HG02642 (cell line): ENCODE data around the gene ADCY2.
A peak's percentile ranks its signal among the peaks of the same experiment; 100 is the strongest.

Experiments
- ATAC-seq: cut with Tn5 transposase; IDR thresholded peaks from one replicate; pipeline ENCODE4 v1.9.1; 2021; ENCODE audit warnings: mild to moderate bottlenecking; ENCODE audit not compliant: unreplicated experiment, poor library complexity

Gene ADCY2

DNA sequence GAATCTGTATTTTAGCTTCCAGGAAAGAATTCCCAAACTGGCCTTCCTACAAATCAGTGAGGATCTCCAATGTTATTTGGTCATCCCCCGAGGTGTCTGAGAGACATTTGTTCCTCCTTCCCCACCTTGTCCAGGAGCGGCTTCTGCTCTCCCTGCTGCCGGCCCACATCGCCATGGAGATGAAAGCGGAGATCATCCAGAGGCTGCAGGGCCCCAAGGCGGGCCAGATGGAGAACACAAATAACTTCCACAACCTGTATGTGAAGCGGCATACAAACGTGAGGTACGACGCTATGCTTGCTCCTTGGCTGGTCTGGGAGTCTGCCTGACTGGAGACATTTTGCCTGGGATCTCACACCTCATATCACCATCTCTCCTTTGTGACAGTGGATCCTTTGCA, 294.6 kb downstream of the ADCY2 start:
- no peak for ATAC-seq

DNA sequence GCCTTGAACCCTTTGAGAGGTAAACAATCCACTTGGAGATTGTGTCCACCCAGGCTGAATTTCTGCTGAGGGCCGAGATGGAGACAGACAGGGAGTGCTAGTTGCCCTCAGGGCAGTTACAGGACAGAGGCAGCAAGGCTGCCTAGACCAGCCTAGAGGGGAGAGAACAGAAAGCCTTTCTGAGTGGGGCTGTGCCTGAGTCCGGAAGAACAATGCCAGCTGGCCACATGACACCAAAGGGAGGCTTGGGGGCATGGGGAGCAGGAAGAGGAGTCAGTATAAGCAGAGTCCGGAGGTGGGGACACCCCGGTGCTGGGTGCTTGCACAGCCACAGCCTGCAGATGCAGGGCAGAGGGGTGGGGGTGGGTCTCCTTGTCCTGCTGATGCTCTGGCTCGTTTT, 309.3 kb downstream of the ADCY2 start:
- no peak for ATAC-seq

DNA sequence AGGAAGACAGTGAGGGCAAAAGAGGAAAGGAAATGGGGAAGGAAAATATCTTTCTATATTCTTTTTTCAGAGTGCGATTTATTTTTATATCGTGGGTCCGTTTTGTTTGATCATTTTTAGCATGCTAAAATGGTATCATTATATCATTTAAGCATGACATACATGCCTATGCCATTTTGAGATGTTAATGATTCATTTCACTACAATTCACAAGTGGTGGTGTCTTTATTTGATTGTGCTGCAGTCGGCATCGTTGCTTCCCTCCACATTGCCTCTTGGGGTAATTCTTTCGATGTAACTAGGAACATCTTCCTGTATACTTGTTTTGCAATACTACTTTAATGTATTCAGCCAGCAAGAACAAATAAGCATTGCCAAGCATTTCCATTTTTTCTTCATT, 309.8 kb downstream of the ADCY2 start:
- ATAC-seq: no peak

DNA sequence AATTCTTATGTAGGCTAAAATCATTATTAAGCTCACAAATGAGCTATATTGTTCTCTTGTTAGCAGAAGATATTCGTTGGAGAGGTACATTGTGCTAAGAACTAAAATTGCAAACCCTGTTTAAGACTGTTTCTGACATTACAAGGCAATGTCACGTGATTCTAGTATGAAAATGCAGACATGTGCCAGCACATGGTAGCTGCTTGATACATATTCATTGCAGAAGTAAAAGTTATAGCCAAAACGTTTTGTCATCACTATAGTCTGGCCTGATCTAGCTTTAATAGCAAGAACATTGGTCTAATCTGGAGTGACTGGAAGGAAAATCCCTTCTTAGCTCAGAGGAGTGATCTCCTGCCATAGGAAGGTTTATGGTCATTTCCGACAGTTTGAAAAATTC, 310.3 kb downstream of the ADCY2 start:
- no peak for ATAC-seq

DNA sequence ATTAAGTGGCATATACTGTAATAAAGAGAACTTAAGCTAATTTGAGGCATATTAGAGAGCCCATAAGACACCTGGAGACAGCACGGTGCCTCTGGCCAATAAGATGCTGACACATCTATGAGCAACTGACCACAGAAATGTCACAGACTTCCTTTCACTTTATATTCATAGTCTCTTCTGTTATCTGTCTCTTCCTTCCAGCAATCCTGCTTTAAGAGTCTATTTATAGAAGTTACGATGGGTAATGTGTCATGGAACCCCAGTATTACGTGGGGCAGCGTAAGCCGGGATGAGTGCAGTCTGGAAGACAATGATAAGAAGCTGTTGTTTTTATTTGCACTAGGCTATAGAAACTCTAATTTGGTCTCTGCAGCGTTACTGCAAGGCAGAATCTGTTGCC, 318.2 kb downstream of the ADCY2 start:
- ATAC-seq: no peak

DNA sequence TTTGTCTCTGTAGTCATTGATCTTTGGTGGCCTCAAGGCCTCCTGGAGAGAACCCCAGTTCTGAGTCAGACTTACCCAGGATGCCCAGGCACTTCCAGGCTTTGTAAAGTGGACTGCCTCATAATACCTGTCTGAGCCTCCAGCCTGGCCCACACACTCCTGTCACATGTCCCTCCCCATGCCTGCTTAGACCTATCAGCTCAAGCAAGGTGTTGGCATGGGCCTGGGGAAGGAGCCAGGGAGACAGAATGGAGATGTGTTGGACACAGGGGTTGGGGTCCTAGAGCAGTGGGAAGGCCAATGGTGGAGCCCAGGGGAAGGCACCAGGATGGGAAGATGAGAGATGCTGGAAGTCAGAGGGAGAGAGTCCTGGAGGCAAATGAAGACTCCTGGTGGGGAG, 318.8 kb downstream of the ADCY2 start:
- ATAC-seq: no peak

DNA sequence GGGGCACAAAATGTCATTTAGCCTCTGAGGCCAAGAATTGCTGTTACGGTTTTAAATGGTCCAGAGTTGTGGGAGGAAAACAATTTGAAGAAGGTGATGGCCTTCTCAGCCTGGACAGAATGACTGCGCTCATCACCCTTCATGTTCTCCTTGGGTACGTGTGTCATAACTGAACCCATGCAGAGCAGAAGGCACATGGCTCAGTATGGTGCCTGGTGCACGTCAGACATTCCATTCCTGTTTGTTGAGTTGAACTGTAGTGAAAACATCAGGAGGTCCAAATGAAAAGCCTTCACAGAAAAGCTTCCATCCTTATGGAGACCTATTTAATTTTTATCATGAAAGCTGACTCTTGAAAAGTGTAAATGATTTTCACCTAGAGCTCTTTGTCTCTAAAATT, 321.8 kb downstream of the ADCY2 start:
- ATAC-seq: no peak

DNA sequence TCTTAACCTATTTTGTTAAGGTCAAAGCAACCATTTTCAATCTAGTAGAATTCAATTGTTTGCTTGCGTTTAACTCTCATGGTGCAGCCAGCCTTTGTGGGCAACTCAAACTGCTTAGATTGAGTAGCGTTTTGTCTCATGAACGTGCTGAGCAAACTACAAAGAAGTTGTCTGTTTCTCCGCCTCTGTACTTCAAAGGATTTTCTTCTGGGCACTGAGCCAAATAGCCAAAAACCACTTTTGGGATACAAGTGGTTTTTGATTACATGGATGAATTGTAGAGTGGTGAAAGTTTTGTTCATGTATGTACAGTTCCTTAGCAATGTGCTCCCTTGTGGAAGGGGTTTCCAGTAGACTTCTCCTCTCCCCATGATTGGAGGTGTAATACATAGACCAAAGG, 332.1 kb downstream of the ADCY2 start:
- ATAC-seq: no peak

DNA sequence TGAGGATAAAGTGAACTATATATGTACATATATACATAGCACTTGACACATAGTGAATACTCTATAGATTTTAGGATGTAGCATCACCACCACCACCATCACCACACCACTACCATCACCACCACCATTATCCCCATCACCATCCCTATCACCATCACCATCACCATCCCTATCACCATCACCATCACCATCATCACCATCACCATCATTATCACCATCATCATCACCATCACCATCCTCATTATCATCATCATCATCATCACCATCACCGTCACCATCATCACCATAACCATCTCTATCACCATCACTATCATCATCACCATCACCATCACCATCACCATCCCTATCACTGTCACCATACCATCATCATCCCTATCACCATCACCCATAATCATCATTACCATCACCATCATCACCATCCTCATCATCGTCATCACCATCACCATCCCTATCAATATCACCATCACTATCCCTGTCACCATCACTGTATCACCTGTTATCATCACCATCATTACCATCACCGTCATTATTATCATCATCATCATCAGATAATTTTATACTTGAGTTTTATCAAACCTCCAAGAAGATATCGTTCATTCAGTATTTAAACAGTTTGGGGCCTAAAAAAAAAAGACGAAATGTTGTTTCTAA, 345.6 kb downstream of the ADCY2 start:
- ATAC-seq: no peak

DNA sequence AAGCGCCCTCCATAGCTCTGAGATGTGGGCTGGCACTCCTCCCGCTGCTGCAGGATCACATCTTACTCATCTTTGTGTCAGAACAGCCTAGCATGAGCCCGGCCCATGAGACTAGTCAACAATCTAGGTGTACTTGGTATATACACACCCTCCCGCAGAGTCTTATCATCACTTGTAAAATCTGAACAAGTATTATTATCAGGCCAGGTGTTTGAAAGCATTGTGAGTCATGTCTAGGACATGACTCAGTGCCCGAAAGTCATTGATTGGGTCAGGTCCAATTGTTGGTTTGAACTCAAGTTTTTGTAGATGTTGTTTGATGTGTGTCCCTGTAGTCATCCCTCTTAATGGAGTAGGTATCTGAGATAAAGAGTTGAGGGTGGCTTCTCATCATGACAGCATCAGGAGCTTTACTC, 346.3 kb downstream of the ADCY2 start:
- ATAC-seq: no peak

DNA sequence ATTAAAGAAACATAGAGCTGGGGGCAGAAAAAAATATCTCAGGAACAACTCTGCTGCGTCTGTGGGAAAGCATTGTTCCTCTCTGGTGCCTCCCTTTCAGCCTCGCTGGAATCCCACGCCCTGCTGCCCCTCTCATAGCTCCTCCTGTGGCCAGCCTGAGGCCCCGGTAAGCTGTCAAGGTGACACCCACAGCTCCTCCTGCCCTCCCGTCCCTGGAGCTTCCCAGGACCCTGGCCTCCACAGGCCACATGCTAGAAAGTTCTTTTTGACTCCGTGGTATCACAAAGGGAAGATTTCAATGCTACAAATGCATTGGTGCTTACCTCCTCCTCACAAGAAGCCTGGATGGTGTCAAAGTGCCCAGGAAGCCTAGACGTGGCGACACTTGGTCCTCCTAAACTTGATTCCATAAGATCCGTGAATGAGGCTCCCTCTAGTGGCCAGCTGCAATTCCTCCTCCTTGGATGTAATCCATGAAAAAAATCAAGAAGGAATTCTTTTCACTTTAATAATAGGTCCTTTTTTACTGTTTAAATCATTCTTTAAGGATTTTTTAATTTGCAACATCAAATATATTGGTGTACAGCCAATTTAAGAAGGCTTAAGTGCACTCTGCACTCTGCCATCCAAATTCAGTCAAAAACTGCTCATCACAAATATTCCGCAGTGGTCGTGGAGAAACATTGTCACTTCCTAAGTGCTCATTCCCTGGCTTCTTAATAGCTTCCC, 350.1 kb downstream of the ADCY2 start:
- no peak for ATAC-seq

DNA sequence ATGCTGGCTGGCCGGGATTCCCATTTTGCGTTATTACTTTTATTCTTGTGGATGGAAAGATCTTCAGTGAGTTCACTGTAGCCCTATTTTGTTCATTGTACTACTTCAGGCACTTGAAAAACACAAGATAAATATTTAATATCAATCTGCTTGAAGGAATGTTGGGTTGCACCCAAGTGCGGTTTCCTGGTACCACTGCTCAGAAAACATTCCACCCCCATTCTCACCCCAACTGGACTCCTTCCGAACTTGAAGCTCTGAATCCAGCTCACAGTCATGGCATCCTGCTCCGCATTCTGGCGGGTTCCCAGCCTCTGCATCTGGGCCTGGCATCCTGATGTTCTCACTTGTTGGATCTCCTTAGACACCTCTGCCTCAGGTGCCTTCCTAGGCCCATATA, 351.8 kb downstream of the ADCY2 start:
- no peak for ATAC-seq

DNA sequence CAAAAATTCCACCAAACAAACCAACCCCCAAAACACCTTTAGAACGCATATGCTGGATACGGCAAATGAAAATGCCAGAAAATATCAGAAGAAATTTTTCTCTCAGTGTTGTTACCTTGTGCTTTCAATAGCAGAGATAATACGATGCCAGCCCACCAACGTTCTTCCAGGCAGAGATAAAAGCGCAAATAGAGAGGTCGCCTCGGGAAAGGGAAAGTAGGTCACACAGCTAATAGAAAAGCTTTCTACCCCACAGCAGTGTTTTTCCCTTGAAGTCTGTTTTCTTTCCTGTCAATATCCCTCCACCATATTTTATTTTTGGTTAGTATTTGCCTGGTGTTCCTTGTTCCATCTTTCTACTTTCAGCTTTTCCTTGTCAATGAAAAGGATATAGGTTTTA, 353.7 kb downstream of the ADCY2 start:
- ATAC-seq: no peak

DNA sequence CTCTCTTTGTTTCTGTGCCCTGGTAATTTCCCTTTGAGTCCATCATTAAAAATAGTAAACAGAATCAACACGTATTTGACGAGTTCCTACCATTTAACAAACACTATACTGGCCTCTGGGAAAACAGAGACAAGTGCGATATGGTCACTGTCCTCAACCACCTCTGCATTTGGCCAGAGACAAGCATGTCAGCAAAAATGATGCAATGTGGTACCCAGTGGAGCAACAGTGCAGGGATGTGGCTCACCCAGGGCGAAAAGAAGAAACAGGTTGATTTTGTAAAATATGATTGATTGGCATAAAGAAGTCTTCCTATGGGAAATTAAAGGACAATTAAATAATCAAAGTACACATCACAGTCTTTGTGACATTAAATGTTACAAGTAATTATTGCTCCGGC, 355.9 kb downstream of the ADCY2 start:
- no peak for ATAC-seq

DNA sequence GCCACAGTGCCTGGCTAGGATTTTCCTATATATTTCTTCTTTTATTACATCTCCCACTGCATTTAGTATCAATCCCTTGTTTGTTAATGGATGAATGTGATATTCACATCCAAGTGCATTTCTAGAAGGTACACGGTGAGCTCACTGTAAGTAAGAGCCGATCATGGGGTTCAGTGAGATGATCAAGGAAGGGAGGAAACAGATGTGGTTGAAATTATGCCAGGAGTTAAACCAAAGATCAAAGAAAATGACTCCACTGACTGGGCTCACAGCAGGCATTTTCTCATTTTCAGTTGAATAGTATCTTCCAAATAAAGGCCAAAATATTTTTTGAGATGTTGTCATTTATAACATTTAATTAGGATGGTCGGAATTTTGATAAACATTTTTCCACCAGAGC, 357.2 kb downstream of the ADCY2 start:
- ATAC-seq: no peak

DNA sequence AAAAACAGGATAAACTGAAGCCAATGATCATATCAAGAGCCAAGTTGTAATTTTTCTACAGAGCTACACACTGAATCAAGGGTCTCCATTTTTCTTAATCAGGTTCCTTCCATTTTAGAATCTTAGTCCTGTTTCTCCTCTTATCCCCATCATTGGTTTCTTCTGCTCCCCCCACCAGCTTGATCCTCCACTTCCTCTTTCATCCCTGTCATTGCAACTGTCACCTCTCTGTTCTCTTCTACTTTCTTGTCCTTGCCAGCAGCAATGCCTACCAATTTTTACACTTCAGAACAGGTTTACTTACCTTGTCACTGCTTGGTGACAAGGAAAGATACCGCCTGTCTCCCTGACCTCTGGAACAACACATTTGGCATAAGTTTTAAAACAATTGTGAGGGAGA, 357.7 kb downstream of the ADCY2 start:
- ATAC-seq: no peak

DNA sequence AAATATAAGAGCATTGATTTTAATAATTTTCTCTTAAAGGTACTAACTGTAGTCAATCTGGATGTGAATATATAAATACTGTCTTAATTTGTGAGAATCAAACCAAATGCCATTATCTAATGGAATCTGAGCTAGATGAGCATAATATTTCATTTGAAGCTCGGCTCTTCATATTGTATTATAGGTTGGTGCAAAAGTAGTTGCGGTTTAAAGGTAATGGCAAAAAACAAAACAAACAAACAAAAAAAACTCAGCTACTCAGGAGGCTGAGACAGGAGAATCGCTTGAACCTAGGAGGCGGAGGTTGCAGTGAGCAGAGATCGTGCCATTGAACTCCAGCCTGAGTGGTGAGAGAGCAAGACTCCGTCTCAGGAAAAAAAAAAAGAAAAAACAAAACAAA, 358.6 kb downstream of the ADCY2 start:
- ATAC-seq: no peak

DNA sequence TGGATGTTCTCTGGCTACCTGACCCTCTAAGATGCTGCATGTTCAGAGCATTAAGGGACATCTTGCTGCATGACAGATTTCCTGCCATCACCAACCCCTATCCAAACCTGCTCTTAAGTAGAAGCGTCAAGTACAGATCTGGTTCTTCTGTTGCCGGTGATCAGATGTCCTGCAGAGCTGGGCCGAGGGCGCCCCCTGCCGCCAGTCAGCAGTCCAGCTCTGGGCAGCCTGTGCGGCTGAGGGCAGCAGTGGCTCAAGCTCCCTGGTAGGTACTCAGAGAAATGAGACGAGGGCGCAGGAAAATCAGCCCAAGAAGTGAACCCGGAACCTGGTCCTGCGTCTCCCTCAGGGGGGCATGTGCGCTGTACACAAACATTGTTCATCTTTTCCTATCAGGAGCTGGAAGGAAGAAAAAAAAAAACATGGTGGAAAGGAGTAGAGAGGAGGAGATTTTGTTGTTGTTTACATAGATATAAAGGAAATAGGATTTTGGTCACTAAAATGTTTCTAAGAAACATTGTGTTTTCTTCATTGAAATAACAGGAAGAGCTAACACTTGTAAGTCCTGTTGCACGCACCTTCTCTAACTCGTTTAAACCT, 359.2 kb downstream of the ADCY2 start:
- peak; percentile 88 for ATAC-seq

DNA sequence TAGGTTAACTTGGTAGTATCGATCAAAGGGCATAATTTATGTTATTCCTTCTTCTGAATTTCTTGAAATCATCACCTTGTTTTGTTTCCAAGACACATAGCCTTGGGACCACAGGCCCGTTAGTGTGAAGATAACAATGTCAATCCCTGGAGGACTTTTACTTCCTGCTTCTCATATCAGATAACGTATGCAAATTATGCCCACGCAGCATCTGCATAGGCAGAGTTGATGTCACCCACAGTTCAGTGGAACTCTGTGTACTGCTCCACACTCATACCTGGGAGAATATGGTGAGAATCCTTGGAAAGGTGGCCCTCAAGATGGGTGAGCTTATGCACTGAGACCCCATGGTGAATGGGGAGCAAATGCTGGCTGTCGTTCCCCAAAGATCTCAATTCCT, 360.0 kb downstream of the ADCY2 start:
- no peak for ATAC-seq

DNA sequence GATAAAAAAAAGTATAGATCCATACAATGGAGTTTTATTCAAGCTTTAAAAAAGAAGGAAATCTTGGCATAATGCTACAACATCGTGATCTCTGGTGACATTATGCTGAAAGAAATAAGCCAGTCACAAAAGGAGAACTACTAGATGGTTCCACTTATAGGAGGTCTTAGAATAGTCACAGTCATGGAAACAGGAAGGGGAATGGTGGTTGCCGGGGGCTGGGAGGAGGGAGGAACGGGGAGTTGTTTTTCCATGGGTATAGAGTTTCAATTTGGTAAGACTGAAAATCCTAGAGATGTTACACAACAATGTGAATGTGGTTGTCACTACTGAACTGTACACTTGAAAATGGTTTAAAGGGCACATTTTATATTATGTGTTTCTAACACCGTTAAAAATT, 360.5 kb downstream of the ADCY2 start:
- ATAC-seq: no peak

DNA sequence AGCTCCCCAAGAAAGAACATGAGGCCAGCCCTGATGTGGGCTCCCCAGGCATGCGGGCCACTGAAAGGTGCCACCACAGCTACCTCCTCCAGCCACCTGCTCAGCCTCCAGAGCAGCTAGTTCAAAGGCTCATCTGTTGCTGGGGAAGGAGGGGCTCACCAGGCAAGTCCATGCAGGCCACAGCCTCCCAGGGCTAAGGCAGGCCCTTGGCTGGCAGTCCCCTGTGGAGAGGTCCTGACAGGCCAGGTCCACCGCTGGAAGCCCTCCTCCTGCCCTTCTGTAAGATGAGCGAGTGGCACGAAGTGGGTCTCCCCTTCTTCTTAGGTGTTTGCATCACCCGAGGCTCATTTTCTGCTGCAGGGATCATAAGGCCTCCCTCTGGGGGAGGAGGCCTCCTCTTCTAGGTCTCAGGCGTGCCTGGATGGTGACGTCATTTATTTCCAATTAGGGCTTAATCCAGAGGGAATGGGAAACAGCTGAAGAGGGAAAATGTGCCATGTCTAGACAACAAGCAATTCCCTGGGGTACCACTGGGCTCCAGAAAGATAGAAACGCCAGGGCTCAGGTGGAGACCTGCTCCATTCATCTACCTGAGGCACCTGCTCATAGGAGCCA, 363.4 kb downstream of the ADCY2 start:
- ATAC-seq: no peak
